Stimulated activated CD8-positive, alpha-beta memory T cell treated with anti-CD3 and anti-CD28 coated beads, Interleukin-12 subunit alpha, Interleukin-12 subunit beta, amount 100 ng/mL, for 1 hour (primary cell): ENCODE data around the gene SLC12A2.
A peak's percentile ranks its signal among the peaks of the same experiment; 100 is the strongest.

Experiments
- DNase-seq: peaks from one replicate; pipeline ENCODE4 v3.0.0-alpha.2; 2020; ENCODE audit warnings: low read depth

Gene SLC12A2

GRCh38 chr5:128083033-128083810 is at the start of gene SLC12A2:
Gene SLC12A2 (plus strand): TSS chr5:128083766. CDS start chr5:128083955, 189 bp downstream.
- DNase-seq: peak; percentile 79

DNA sequence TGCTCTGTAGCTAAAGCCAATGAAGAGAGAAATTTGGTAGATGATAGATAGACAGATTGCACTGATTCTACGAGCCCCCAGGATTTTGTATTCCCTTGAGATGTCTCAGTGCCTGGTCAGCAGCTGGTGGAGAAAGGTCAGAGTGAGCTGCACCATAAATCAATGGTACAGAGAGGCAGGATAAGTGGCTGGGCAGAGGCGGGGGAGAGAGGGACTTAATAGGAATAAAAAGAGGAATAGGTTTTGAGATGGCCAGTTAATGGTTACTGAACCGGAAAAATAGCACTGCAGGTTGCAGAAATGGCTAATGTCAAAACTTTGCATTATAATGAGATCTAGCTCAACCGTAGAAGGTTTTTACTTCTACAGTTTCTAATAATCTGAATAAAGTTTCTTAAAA is 47.9 kb upstream of the SLC12A2 start:
- no peak for DNase-seq

DNA sequence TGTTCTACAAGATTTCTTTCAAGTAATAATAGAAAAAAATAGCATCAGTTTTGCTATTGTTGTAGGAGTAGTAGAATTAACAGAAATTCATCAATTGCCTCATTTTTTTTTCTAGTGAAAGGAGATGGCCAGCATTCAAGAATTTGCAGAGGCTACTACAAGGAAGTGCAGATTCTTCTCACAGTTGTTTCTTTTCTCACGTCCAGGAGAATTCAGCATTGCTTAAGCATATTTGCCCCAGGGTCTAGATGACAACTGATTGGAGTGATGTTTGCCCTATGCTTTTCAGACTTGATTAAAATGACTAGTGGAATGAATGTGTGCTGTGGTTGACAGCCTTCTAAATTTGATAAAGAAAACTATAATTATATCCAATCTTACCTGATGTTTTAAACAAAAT is 46.6 kb upstream of the SLC12A2 start:
- no peak for DNase-seq

GRCh38 chr5:128038643-128039042 is 44.9 kb upstream of the SLC12A2 start:
- no peak for DNase-seq

GRCh38 chr5:128040927-128041326 is 42.6 kb upstream of the SLC12A2 start:
- DNase-seq: no peak

- DNase-seq: no peak
Measured at GRCh38 chr5:128052780-128053179, 30.8 kb upstream of the SLC12A2 start.

- no peak for DNase-seq
Measured at GRCh38 chr5:128053291-128053954, 30.1 kb upstream of the SLC12A2 start.

DNA sequence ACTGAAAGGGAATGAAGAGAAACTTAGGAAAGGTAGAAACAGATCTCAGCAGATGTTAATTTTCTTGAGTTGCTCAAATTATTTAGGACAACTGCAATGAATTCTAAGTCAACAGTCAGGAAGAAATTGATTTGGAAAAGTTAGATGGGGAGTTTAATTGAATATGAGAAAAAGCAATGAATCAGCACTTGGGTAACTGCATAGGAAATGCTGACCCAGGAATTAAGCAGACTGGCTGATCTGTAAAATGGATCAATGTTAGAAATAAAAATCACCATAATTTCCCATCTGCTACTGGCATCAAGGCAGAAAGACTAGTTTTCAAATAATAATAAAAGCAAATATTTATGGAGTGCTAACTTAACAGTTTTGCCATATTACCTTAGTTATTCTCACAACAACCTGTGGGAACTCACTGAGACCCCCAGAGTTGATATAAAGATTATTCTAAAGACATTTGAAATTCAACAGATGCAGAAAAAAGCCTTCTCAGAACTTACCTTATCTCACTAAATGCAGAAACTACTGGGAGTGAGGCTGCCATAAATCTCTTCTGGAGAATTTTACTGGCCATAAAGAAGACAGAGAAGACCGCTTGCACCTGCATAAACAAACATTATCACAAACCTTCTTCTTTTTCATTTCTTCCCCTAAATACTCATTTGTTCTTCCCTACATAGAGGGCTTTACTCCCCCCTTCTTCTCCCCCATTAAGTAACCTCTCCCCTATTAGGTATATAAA is 22.8 kb upstream of the SLC12A2 start:
- DNase-seq: no peak

DNA sequence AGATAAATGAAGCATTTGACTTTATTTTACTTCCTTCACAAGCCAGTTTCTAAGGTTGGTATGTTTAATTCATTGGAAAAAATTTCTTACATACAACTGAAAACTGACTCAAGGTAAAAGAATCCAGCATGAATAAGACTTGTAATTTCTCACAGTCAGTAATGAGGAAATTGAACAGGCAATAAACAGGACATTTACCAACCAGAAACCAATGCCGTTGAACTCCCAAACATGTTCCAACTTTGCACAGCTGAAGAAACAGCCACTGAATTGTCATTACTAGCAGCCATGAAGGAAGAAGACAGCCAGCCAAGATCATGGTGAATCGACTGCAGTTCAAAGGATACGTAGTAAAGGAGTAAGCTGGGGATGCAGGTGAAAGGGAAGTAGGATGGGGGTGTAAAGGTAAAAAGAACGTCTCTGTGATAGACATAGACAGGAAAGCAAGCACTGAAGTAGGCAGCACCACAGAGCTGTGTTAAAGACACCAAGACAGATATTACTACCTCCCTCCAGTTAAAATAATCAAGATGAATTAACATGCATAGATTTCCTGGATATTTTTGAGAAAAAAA is 21.3 kb upstream of the SLC12A2 start:
- DNase-seq: no peak

DNA sequence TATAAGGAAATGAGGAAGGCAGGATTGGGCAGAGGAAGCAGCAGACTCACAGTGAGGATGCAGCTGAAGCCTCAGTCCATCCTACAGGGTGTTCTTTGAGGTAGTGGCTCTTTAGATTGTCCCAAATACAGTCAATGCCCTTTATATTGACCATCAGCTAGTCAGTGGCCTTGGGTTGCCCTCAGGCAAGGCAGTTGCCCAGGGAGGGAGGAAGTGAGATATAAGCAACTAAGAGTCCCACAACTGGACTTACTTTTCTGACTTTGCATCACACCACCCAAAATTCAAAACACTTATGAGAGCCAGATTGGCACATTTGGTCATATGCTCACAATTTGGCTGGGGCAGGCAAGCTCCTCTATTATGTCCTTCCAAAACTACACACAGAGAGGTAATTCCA is 9.4 kb upstream of the SLC12A2 start:
- no peak for DNase-seq

DNA sequence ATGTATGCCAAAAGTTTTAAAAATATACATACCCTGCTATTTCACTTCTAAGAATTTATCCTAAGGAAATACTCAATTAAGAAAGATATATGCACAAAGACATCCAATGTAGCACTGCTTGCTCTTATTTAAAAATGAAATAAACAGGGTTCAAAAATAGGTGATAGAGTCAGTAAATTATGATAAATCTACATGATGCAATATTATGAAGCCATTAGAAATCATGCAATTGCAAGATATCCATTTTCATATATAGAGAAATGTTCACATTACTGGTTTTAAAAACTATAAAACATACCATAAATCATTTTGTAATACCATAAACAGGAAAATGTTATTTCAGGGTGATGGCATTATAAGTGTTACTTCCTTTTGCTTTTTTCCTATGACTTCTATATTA is 8.6 kb upstream of the SLC12A2 start:
- no peak for DNase-seq

DNA sequence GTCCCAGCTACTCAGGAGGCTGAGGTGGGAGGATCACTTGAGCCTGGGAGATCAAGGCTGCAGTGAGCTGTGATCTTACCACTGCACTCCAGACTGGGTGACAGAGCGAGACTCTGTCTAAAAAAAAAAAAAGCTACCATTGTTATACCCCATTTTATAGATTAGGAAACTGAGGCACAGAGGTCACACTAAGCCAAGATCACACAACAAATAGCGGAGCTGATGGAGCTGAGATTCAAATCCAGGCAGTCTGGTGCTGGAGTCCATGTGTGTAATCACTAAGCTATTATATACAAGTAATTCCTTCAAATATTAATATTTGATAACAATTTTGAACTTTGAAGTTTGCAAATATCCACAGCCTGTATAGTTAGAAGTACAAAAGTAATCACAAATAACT is 6.0 kb upstream of the SLC12A2 start:
- DNase-seq: no peak

DNA sequence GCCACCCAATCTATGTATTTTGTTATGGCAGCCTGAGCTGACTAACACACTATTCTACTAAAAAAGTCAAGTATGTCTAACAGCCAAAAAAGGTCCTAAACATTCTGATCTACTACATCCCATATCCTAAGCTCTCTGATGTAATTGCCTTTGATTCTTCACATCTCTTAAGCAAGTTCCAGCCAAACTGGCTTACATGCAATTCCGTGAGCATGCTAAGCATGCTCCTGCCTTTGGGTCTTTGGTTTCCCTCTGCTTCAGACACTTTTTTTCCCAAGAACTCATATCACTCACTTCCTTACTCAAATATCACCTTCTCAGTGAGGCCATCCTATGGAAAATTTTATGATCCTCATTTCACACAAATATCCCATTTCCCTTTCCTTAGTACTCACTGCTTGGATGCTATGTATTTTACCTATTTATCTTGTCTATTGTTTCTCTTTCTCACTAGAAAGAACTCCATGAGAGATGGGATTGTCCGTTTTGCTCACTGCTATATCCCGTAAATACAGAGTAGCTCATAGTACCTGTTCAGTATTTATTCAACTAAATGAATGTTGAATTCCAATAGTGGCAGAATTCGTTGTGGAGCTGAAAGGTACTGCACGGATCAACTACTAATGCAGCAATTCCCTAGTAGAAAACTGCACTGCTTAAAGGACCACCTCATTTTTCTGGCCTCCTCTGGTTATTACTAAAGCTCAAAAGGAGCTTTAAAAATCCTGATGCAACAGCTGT is 2.3 kb upstream of the SLC12A2 start:
- DNase-seq: no peak

DNA sequence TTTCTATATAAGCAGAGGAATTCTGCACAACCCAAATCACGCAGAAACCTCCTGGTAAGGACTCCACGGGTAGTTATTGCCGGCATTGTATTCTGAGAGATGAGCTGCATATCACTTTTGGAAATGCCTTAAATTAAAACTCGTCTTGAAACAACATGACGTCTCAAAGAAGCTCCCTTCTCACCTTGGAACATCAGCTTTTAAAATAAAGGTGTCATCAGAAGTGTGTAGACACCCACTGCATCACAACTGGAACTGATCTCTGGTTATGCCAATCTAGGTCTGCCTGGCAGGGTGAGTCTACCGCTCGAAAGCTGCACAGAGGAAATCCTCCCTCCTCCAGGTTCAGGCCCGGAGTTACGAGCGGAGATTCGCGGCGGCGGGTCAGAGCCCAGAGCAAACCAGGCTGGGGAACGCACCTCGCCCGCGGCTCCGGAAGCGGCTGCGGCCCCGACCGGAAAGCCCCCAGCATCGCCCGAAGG is 974 bp upstream of the SLC12A2 start:
- DNase-seq: no peak

DNA sequence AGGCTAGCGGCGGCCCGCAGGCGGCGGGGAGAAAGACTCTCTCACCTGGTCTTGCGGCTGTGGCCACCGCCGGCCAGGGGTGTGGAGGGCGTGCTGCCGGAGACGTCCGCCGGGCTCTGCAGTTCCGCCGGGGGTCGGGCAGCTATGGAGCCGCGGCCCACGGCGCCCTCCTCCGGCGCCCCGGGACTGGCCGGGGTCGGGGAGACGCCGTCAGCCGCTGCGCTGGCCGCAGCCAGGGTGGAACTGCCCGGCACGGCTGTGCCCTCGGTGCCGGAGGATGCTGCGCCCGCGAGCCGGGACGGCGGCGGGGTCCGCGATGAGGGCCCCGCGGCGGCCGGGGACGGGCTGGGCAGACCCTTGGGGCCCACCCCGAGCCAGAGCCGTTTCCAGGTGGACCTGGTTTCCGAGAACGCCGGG is 253 bp downstream of the SLC12A2 start:
- no peak for DNase-seq

DNA sequence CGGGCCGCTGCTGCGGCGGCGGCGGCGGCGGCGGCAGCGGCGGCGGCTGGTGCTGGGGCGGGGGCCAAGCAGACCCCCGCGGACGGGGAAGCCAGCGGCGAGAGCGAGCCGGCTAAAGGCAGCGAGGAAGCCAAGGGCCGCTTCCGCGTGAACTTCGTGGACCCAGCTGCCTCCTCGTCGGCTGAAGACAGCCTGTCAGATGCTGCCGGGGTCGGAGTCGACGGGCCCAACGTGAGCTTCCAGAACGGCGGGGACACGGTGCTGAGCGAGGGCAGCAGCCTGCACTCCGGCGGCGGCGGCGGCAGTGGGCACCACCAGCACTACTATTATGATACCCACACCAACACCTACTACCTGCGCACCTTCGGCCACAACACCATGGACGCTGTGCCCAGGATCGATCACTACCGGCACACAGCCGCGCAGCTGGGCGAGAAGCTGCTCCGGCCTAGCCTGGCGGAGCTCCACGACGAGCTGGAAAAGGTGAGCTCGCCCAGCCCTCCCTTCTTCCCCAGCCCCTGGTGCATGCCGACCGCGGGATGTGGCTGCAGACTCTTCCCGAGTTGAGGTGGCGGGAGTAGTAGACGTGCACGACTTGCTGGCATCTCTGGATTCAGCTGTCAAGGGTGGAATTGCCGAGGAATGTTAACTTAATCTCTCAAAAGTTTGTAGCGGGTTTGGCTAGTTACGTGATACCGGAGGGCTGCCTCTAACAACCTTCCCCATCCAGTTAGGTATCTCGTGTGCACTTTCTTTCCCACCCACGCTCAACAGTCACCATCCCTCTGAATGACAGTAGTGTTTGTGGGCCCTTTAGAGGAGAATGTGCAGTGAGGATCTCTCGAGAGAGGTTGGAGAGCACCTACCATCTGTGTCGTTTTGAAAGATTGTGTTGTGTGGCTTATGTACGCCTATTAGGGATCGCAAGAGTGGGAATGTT is 932 bp downstream of the SLC12A2 start:
- DNase-seq: peak; percentile 17

DNA sequence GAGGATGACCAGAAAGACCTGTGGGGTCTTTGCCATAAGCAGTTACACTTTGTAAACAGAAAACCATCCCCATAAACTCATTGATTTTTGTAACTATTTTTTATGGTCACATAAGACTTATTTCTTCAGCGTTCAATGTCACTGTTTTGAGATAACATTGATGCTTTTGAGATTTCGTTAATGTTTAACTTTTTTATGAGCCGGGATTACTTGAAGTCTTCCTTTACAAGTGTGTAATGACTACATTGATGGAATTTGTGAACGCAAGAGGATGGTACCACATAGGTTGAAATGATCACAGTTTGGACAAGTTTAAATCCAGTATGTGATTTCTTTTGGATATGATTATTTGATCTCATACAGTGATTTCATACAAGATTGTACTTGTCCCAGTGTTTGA is 1.8 kb downstream of the SLC12A2 start:
- DNase-seq: no peak

DNA sequence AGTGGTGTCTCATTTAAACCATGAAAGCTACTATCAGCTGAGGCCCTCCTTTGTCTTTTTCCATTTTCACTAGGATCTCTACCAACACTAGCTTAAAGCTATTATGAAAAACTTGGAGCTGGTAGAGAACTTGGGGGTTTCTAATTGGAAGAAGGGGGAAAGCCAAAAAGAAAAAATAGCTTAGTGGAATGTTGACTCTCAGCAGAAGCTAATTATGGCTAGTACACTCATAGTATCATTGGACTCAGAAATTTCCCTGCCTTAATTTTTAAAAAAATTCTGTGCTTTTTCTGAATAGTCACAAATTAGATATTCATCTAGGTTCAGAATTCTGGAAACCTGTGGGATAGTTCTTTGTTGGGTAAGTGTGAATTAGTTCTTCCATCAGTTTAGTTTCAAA is 8.0 kb downstream of the SLC12A2 start:
- DNase-seq: no peak

GRCh38 chr5:128092144-128092543 is 8.6 kb downstream of the SLC12A2 start:
- DNase-seq: no peak

GRCh38 chr5:128093368-128093767 is 9.8 kb downstream of the SLC12A2 start:
- no peak for DNase-seq

DNA sequence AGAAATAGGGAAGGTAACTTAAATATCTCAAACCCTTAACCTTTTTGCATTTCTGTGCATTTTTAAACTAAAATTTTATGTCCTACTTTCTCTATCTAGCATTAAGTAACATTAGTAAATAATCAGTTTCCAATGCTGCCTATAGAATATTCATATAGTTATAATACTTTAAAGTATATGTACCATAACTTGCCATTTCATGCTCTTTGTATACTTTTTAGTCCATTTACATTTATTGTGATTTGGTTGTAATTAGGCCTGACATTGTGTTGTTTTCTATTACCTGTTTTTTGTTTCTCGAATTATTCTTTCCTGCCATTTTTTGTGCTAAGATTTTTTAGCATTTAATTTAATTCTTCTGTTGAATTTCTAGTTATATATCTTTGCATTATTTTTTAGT is 13.7 kb downstream of the SLC12A2 start:
- DNase-seq: no peak
